ENCODE results near the gene PTPRN2.
"Not testable (repeated sequence)": the region's sequence is repeated elsewhere in the genome, so short reads cannot be mapped to it uniquely, and the experiment has no call there.

Gene PTPRN2

DNA sequence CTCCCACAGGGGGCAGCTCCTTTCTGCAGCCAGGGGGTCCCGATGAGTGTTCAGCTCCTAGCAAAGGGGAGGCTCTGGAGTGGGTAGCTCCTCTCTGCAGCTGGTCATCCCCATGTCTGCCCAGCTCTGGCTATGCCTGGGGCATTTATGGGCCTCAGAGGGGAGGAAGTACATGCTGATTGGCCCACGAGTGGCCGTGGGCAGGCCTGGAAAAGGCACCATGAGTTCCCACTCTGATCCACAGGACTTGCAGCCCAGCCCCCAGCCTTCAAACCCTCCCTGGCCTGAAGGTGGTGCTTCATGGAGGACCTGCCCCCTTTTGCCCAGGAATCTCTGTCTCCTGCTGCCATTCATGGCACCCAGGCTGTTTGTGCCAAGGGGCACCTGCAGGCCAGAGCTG lies 982.0 kb downstream of the PTPRN2 start:
- no peak for DNase-seq (ENCODE audit: low spot score)

DNA sequence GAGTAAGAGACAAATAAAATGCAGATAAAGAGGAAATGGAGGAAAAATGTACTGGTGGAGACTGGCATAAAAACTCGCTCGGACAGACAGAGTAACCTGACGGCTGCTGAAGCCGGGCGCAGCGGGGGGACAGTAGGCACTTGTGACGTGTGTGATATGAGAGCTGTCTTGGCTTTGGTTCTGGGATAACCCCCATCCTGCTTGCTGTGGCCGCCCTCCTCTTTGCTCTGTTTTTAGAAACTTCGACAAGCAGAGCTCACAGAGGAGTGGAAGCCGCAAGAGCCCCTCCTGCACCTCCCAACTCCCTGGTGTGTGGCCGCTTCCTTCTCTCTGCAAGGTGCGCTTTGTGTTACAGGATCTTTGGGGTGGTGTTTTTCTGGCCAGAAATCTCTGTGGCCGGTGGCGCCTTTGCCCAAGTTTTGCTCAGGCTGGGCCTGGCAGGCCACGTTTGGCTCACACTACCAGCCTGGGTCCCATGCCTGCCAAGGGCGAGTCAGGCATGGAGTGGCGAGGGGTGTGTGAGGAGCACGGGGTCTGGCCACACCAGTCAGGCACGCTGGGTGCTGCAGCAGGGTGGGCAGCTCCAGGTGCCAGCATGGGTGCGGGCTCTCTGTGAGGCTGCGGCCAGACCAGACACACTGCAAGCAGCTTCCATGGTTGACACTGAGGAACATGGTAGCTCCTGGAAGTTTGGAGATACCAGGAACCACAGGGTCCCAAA lies 982.8 kb downstream of the PTPRN2 start:
- no peak for DNase-seq (ENCODE audit: low spot score)

DNA sequence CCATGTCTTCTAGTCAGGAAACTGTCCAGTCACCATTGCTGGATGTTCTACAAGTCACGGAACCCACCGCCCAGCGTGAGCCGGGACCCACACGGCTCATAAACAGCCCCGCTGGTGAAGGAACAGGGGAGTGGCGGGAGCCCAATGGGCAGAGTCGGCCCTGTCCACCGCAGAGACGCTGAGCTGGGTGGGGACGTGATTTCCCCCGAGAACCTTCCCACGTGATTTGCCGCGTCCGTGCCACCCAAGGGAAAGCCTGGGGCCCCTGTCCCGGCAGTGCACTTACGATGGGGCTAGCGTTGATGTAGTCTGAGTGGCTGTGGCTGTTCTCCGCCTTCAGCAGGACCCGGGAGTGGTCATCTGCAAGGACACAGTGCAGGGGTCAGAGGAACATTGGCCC lies 983.9 kb downstream of the PTPRN2 start:
- no peak for DNase-seq (ENCODE audit: low spot score)

DNA sequence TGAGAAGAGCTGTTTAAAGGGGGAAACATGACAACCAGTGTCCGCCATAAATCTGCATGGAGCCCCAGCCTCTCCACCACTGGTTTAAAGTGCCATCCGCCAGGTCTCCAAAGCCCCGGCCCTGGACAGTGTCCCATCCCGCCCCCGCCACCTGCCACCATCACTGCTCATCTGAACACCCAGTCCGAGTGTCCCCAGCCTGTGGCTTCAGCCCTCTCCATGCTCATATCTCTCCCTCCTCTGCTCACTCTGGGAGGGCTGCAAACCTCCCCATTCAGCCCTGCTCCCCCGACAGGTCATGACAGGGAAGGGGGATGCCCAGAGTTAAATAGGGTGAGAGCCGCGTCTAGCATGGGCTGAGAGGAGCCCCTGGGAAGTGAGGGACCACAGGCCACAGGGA lies 984.6 kb downstream of the PTPRN2 start:
- no peak for DNase-seq (ENCODE audit: low spot score)

DNA sequence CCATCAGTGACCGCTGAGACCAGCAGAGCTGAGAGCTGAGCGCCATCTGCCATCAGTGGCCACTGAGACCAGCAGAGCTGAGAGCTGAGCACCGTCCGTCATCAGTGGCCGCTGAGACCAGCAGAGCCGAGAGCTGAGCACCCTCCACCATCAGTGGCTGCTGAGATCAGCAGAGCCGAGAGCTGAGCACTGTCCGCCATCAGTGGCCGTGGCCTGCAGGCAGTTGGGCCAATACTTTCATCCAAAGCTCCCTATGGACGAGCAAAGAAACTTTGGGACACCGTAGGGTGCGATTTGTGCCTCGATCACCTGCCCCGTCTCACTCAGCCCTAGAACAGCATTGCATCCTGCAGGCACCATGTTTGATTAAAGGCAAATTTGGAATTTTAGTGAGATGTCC lies 985.0 kb downstream of the PTPRN2 start:
- DNase-seq (ENCODE audit: low spot score) = no peak

DNA sequence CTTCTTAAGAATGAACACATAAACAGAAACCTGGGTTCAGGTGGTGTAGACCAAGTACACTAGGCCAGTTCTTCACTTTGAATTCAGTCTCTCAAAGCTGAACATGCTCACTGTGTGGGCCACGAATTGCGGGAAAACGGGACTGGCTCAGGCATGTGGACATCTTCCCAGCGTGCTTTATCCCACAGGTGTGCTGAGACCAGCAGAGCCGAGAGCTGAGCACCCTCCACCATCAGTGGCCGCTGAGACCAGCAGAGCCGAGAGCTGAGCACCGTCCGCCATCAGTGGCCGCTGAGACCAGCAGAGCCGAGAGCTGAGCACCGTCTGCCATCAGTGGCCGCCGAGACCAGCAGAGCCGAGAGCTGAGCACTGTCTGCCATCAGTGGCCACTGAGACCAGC lies 985.5 kb downstream of the PTPRN2 start:
- DNase-seq (ENCODE audit: low spot score) = no peak

DNA sequence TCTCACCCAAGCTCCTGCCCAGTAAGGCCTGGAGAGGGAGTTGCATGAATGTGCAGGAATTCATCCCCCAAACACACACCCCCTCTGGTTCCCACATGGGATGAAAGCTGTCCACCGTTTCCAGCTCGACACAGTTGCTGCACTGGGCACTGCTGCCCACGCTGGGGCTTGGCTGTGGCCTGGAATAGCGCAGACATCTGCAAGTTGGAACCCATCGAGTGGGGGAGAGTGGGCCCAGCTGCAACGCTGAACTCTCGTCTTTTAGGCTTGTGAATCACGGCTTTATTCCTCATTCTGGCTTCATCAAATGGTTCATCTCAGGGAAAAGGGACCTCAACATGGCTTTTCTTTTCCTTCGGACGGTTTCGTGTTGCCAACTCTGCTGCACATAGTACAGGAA lies 986.1 kb downstream of the PTPRN2 start:
- no peak for DNase-seq (ENCODE audit: low spot score)

DNA sequence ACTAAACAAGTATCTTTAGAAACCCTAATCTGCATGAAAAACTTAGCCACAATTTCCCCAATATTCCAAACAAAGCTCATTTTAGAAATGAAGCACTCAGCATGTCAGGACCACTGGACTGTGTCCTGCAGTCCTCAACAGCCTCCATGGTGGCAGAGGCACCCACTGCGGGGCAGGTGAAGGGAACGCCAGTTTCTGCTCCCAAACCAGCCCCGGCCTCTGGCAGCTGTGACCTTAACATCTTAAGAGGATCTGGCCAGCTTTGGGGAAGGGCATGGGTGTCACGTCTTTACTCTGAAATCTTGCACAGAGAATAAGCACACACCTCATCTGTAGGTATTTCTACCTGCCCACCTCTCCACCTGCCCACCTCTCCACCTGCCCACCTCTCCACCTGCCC lies 988.1 kb downstream of the PTPRN2 start:
- DNase-seq (ENCODE audit: low spot score) = no peak

DNA sequence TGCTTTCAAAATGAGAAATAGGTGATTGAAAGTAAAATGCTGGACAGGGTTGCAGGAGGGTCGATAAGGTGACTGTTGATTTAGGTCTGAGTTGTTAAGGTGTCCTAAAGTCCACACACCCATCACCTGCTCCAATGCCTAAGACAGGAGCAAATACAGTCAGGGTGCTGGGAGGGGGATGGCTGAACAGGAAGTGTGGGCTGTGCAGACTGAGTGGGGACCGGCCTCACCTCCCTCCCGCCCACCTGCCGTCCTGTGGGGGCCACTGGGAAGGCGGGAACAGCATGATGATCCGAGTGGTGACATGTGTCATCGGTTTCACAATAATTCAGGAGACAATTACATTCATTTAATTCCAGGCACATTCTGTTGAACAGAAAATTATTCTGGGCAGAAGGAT lies 990.1 kb downstream of the PTPRN2 start:
- no peak for DNase-seq (ENCODE audit: low spot score)

DNA sequence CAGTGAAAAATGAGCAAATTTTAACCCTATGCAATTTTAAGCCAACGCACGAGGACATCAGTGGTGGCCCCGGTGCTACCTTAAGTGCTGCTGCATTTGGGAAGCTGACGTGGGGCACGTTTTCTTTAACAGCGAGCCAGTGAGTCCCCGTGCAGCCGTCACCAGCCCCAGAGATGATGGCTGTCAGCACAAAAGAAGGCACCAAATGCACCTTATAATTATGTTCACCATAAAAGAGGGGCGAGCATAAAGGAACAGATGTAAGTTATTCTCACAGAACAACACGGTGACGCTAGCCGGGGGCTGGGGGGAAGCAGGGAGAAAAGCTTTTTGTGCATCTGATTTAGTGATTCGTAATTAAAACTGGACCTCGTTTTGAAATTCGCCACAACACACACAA lies 990.7 kb downstream of the PTPRN2 start:
- DNase-seq (ENCODE audit: low spot score) = no peak

DNA sequence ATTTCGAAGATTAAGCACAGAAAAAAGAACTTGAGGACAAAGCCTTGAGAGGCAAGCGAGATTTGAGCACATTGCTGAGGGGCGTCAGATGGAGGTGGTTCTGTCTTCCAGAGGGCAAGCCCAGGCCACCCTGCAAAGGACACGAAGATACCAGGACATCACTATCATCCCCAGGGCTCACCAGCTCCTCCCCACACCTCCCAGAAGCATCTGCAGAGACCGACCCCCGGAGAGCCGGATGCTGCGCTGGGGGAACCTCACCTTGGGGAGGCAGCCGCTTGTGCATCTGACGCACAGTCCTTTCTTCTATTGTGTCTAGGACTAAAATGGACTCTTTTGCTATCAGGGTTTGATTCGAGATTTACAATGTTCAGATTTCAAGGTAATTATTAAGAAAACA lies 991.2 kb downstream of the PTPRN2 start:
- DNase-seq (ENCODE audit: low spot score) = no peak

DNA sequence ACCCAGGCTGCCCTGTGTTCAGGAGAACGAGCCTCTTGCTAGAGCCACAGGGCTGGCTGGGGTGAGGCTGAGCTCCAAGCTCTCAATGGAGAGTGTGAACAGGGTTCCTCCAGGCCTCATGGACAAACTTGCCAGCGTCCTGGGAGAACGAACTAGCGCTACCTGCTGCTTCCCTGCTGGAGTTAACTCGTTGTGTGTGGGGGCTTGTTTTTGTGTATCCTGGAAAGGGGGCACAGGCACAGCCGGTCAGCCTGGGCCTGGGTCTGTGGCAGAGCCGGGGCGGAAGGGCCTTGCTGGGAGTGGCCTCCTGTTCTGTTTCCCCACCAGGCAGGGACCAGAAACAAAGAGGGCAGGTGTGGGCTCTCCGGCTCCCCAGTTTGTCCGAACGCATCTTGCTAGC lies 991.6 kb downstream of the PTPRN2 start:
- DNase-seq (ENCODE audit: low spot score) = no peak

DNA sequence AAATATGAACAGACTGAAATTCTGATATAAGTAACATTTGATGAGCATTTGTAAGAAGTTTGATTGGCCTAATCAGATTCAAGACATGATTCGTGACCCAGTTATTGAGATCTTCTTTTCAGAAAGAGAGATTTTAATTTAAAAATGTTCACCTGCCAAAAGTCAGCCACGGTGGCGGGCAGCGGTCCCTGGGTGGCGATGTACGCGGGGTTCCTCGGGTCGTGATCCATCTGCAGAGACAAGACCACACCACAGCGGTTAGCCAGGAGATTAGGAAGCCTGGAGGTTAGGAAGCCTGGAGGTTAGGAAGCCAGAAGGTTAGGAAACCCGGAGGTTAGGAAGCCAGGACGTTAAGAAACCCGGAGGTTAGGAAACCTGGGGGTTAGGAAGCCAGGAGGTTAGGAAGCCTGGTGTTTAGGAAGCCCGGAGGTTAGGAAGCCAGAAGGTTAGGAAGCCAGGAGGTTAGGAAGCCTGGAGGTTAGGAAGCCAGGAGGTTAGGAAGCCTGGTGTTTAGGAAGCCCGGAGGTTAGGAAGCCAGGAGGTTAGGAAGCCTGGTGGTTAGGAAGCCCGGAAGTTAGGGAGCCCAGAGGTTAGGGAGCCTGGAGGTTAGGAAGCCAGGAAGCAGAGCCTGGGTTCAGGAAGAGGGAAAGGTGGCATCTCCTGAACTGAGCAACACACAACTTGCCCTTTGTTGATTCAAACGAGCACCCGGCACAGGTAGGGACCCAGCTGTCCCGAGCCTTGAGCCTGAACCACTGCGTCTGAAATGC lies 992.4 kb downstream of the PTPRN2 start:
- DNase-seq (ENCODE audit: low spot score) = no peak

DNA sequence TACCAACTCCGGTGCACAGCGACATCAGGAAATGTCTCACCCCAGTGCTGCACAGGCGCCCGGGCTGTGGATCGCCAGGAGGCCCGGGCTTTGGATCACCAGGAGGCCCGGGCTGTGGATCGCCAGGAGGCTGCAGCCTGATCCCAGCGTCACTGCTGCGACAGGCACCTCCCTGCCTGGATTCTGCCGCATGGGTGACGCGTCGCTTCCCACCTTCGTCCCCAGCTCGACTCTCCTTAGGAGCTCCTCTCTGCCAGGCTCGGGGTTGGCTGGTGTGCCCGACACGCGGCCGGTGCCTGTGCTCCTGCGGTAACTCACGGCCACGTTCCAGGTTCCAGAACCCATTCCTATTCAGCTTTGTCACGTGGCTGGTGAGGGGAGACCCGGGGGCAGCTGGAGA lies 993.3 kb downstream of the PTPRN2 start:
- DNase-seq (ENCODE audit: low spot score) = no peak

DNA sequence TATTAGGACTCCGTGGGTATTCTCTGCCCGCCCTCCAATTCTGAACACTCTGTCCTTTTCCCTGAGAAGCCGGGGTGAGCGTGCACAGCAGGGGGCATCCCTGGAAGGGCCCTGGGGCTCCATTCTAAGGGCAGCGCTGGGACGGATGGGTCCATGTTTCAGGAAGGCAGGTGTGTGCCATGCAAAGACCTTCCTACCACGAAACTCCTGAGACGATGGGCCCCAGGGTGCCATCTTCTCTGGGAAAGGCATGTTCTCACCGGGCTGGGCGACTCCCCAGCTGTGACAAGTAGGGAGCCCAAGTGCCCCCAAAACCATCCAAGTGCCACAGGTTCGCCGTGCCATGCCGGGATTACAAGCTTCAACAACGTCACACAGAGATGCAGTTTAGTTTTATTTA lies 994.1 kb downstream of the PTPRN2 start:
- DNase-seq (ENCODE audit: low spot score) = no peak

DNA sequence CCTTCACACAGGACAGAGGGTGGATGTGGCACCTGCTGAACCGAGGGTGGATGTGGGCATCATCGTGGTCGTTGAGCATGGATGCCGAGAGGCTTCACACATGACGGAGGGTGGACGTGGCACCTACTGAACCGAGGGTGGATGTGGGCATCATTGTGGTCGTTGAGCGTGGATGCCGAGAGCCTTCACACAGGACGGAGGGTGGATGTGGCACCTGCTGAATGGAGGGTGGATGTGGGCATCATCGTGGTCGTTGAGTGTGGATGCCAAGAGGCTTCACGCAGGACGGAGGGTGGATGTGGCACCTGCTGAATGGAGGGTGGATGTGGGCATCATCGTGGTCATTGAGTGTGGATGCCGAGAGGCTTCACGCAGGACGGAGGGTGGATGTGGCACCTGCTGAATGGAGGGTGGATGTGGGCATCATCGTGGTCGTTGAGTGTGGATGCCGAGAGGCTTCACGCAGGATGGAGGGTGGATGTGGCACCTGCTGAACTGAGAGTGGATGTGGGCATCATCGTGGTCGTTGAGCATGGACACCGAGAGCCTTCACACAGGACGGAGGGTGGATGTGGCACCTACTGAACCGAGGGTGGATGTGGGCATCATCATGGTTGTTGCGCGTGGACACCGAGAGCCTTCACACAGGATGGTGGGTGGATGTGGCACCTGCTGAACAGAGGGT lies 994.8 kb downstream of the PTPRN2 start:
- DNase-seq (ENCODE audit: low spot score) = not testable (repeated sequence)

DNA sequence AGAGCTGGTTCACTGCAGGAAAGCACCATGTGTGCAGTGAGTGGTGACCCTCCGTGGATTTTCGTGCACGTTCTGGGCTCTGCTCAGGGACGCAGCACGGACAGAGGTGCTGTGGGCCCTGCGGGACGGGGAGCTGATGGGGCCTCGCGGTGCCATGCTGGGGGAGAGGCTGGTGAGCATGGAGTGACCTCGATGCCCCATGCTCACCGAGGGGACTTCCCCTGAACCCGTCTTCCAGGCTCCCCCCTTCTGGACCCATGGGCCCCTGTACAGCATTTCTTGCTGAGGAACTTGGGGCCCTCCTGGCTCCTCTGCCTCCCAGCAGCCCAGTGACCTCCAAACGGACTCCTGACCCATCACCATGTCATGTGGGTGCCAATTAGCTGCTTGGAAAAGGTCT lies 997.1 kb downstream of the PTPRN2 start:
- no peak for DNase-seq (ENCODE audit: low spot score)

DNA sequence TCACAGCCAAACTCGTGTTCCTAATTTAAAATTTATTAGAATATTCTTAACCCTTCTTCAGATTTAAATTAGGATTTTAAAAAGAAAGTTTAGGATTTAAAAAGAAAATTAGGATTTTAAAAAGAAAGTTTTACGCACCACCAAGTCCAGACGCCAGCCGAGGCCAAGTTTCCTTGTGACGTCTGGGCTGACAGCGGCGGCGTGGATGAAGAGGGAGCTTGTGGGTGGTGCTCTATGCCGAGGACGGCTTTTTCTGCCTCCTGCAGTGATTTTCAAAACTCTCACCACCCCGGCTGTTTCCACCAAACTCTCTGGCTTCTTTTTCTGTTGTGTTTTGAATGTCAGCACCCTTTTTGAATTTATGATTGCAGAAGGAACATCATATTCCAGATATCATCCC lies 997.9 kb downstream of the PTPRN2 start:
- DNase-seq (ENCODE audit: low spot score) = no peak

DNA sequence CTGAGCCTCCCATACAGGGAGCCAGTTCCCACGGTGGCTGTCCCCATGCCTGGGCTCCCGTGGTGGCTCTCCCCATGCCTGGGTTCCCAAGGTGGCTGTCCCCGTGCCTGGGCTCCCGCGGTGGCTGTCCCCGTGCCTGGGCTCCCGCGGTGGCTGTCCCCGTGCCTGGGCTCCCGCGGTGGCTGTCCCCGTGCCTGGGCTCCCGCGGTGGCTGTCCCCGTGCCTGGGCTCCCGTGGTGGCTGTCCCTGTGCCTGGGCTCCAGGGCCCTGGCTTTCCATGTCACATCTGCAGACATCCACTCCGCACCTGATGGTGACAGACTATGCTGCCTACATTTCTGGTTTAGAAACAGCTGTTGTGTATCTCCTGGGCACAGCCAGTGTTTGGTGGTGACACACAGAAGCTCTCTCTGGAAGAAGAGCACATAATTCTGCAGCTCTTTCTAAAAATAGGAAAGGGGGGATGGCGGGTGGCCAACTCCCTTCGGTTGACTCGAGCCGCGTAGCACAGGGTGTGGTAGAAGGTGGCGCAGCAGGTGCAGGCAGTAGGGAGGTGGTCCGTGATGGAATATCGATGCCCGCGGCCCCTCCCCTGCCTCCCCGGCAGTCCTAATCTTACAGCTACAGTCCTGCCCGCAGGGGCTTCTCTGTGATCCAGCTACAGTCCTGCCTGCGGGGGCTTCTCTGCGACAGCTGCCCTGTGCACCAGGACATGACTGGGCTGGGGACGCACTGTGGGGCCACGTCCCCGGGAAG lies 999.6 kb downstream of the PTPRN2 start:
- DNase-seq (ENCODE audit: low spot score) = no peak

DNA sequence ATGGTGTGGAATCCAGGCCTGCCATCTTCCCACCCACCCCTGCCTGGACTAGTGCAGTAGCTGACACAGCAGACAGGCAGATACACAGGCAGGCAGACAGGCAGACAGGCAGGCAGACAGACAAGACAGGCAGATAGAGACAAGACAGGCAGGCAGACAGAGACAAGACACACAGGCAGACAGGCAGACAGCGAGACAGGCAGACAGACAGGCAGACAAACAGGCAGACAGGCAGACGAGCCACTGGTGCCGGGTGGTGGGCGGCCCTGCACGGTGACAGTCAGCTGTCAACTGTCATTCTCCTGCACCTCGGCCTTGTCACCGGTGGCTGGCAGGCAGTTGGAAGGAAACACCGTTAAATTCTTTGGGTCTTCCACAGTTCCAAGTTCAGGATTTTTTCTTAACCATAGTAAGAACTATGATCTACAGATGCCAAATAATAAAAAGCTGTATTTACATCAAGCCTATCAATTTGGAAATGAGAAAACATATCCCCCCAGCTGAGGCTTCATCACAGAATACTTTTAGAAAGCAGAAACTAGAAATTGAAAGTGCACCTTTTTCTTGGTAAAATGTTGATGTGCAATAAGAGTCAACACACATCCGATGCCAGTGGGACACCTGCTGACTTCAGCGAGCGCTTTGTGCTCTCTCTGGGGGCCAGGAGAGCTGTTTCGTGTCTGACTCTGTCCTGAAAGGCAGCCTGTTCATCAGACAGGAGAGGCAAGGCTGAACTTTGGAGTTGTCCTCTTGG lies 1000.4 kb downstream of the PTPRN2 start:
- DNase-seq (ENCODE audit: low spot score) = no peak

DNA sequence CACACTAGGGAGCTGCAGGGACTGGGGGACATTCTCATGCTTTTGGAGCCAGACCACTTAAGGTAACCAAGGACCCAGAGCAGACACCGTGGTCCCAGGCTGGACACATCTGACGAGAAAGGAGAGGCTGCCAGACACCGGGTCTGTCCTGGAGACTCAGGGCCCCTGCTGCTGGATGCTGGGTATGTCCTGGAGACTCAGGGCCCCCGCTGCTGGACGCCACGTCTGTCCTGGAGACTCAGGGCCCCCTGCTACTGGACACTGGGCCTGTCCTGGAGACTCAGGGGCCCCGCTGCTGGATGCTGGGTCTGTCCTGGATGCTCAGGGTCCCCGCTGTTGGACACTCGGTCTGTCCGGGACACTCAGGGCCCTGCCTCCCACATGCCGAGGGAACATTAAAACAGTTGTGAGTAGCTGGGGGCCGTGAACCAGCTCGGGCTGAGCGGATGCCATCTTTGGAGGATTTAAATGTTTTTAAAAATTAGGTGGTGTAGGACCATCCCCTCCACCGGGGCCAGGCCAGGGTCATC lies 1001.1 kb downstream of the PTPRN2 start:
- DNase-seq (ENCODE audit: low spot score) = no peak
